Upper lobe of right lung (tissue), 1 donor: ENCODE results near the gene LIFR. TPM values are rescaled to one million over a fixed set of nuclear protein-coding genes. Genes with fewer than 3 reads are reported as not detected.

Experiments used
- ATAC-seq: fragments of 200-7000 bp; cut with Tn5 transposase; one replicate; pipeline ENCODE4 v1.9.1; 2020; ENCODE audit warnings: mild to moderate bottlenecking, moderate library complexity
- DNase-seq: peaks from one replicate; pipeline ENCODE4 v3.0.0-alpha.2; 2020
- H3K27ac ChIP-seq: fragments of 200-600 bp; one replicate; pipeline ENCODE4 v1.8.0; 2022
- H3K27me3 ChIP-seq: fragments of 200-600 bp; one replicate; pipeline ENCODE4 v1.8.0; 2022; ENCODE audit warnings: mild to moderate bottlenecking
- H3K36me3 ChIP-seq: fragments of 200-600 bp; one replicate; pipeline ENCODE4 v1.8.0; 2022
- H3K4me1 ChIP-seq: fragments of 200-600 bp; one replicate; pipeline ENCODE4 v1.8.0; 2022
- H3K4me3 ChIP-seq: fragments of 200-600 bp; one replicate; pipeline ENCODE4 v1.8.0; 2022; ENCODE audit warnings: mild to moderate bottlenecking
- H3K9me3 ChIP-seq: fragments of 200-600 bp; one replicate; pipeline ENCODE4 v1.8.0; 2022
- CTCF ChIP-seq: fragments of 200-600 bp; IDR thresholded peaks from one replicate; pipeline ENCODE4 v1.8.0; 2022; ENCODE audit warnings: antibody characterized with exemption
- intact Hi-C: fragments of 100-400 bp; cut with DNase I; formaldehyde crosslinking; loops from one replicate; pipeline ENCODE4 v1.11.0; 2022
- total RNA-seq: library from RNA; stranded (reverse); fragmentation: NEBNext Ultra II Directional; extraction: Animal tissue kit (Norgen Biotek cat#: 25700); gene quantifications from one replicate; pipeline ENCODE4 v1.2.1, GENCODE V29; 2021
- donor health status: DM: no; HTN: yes; CAD: no; lungs with severe emphysema.

The LIFR gene
- total RNA-seq, 1 donor from 2014 or later = 151 TPM

- Histone ChIP-seq H3K27ac (peak overlapping the region; percentile 96), H3K27me3 (no peaks in the 10 kb centered on the region), H3K9me3 (no peaks in the 10 kb centered on the region), H3K4me1 (peaks cover 17% of the 10 kb centered on the region), H3K36me3 (no peaks in the 10 kb centered on the region), H3K4me3 (peak overlapping the region; percentile 72)
- peak; percentile 3 for ATAC-seq
- no peak for DNase-seq
- intact Hi-C loops = loop anchor here (10.0 kb wide), 1 partner anchor 107 kb away; no protein-coding TSS in a partner anchor
- TF ChIP-seq CTCF = no peak
Measured at GRCh38 chr5:38557308-38557710, 863 bp upstream of the LIFR start.

GRCh38 chr5:38556088-38556598 lies 303 bp downstream of the LIFR start:
- peaks cover 18% of the 10 kb centered on the region for H3K4me1 ChIP-seq
- no peak for DNase-seq

GRCh38 chr5:38555354-38556087 lies 925 bp downstream of the LIFR start:
- intact Hi-C loops = loop anchor here (10.0 kb wide), 1 partner anchor 109 kb away; no protein-coding TSS in a partner anchor

More at GRCh38 chr5:38556088-38556598, 303 bp downstream of the LIFR start:
- Histone ChIP-seq H3K9me3 (no peaks in the 10 kb centered on the region), H3K27ac (peak overlapping the region; percentile 87), H3K4me3 (peak overlapping the region; percentile 70), H3K36me3 (no peaks in the 10 kb centered on the region), H3K27me3 (no peaks in the 10 kb centered on the region)
- no peak for TF ChIP-seq CTCF
- ATAC-seq = peak; percentile 58
- intact Hi-C loops = loop anchor here (10.0 kb wide), 1 partner anchor 109 kb away; no protein-coding TSS in a partner anchor

GRCh38 chr5:38554861-38555260 lies 1.6 kb downstream of the LIFR start:
- H3K36me3 ChIP-seq = no peaks in the 10 kb centered on the region
- peak overlapping the region; percentile 70 for H3K4me3 ChIP-seq

More at GRCh38 chr5:38555354-38556087, 925 bp downstream of the LIFR start:
- no peak for TF ChIP-seq CTCF
- DNase-seq (no peak), ATAC-seq (no peak)
- no peaks in the 10 kb centered on the region for H3K36me3 ChIP-seq
- H3K27me3 ChIP-seq = no peaks in the 10 kb centered on the region
- H3K9me3 ChIP-seq = no peaks in the 10 kb centered on the region
- H3K27ac ChIP-seq = peak overlapping the region; percentile 87
- peaks cover 18% of the 10 kb centered on the region for H3K4me1 ChIP-seq
- peak overlapping the region; percentile 70 for H3K4me3 ChIP-seq

GRCh38 chr5:38554403-38554802 lies 2.0 kb downstream of the LIFR start:
- intact Hi-C loops = loop anchor here (10.0 kb wide), 1 partner anchor 110 kb away; no protein-coding TSS in a partner anchor
- H3K4me1 ChIP-seq = peaks cover 16% of the 10 kb centered on the region
- H3K9me3 ChIP-seq = no peaks in the 10 kb centered on the region
- peak overlapping the region; percentile 70 for H3K4me3 ChIP-seq
- TF ChIP-seq CTCF = no peak
- DNase-seq (no peak), ATAC-seq (no peak)
- H3K36me3 ChIP-seq = no peaks in the 10 kb centered on the region
- no peaks in the 10 kb centered on the region for H3K27me3 ChIP-seq
- H3K27ac ChIP-seq = peak overlapping the region; percentile 87

More at GRCh38 chr5:38554861-38555260, 1.6 kb downstream of the LIFR start:
- Histone ChIP-seq H3K4me1 (peaks cover 16% of the 10 kb centered on the region), H3K27me3 (no peaks in the 10 kb centered on the region), H3K9me3 (no peaks in the 10 kb centered on the region), H3K27ac (peak overlapping the region; percentile 87)
- no peak for TF ChIP-seq CTCF
- intact Hi-C loops = loop anchor here (10.0 kb wide), 1 partner anchor 110 kb away; no protein-coding TSS in a partner anchor
- no peak for DNase-seq
- ATAC-seq = no peak
